ENCODE results near the gene EYA4.

- no peak for TF ChIP-seq CTCF (IDR thresholded peaks at IDR 0.05)
- no peak for TF ChIP-seq POLR2A (IDR thresholded peaks at IDR 0.05)
- no peak for TF ChIP-seq POLR2AphosphoS5 (IDR thresholded peaks at IDR 0.05)
- TF ChIP-seq EP300 (IDR thresholded peaks at IDR 0.05), result no peak
Observed at GRCh38 chr6:133257545-133258105, 16.5 kb downstream of the EYA4 start.
